Mammary epithelial cell (primary cell): ENCODE data around the gene ANKRD34C.

ENCODE experiments used
- CTCF ChIP-seq, 2 donors: IDR thresholded peaks in 1 of 2; conservative IDR thresholded peaks in 1 of 2; 2 replicates each; pipeline ENCODE4 v1.5.1; 2011 to 2012; ENCODE audit warnings: inconsistent platforms in 2 of 2, low read length in 2 of 2, mild to moderate bottlenecking in 2 of 2, control low read depth in 1 of 2, low read depth in 1 of 2; ENCODE audit not compliant: insufficient read depth in 1 of 2; ENCODE audit errors: extremely low read depth in 1 of 2
- EZH2 ChIP-seq: IDR thresholded peaks from 2 replicates; pipeline ENCODE4 v1.6.1; 2012; ENCODE audit warnings: low read length, inconsistent platforms, borderline replicate concordance

GRCh38 chr15:79299126-79299840 is 16.8 kb downstream of the ANKRD34C start:
- TF ChIP-seq CTCF (conservative IDR thresholded peaks at IDR 0.05 in 1 of 2, IDR thresholded peaks at IDR 0.05 in 1 of 2; ENCODE audit: extremely low read depth in 1 of 2, insufficient read depth in 1 of 2, low read depth in 1 of 2, low read length in 2 of 2), result no peak
- no peak for TF ChIP-seq EZH2
